ENCODE data around the gene CLN5. TPM values are rescaled to one million over a fixed set of nuclear protein-coding genes. Genes with fewer than 3 reads are reported as not detected.

Gene CLN5
- total and polyA plus RNA-seq, 10 of the 15 experiments (the other 5 are each of a cell fraction or from before 2014, with no cell fraction given), result 11.2 to 22.2 (median 13.1) TPM

- ChIA-PET SMC1A (ENCODE audit: uncharacterized antibody, unreplicated experiment) (interaction anchor here (1.1 kb wide), 1 partner anchor 110 kb away, joined by 4 read pairs; no protein-coding TSS in a partner anchor), POLR2A (interaction anchor here (0.7 to 3.6 kb wide), 4 partner anchors 8 to 871 kb away, joined by 3 to 27 read pairs (median 4); partner anchors contain the start of gene CLN5), CTCF (interaction anchor here (2.4 to 2.8 kb wide), 2 partner anchors 10 to 21 kb away, joined by 6 to 10 read pairs; no protein-coding TSS in a partner anchor), RAD21 (ENCODE audit: unreplicated experiment) (interaction anchor here (0.6 to 1.7 kb wide), 3 partner anchors 23 to 36 kb away, joined by 3 to 5 read pairs (median 3); partner anchors contain the start of gene CLN5)
- no TSS peak for BruUV-seq (replicated peaks)
- H3K9ac ChIP-seq (ENCODE audit: control insufficient read depth, insufficient read depth, low read length), result peak within 1 kb of the TSS; percentile 90
- WGBS (ENCODE audit: insufficient coverage, insufficient replicate concordance, low lambda C conversion rate, missing lambda C conversion rate), result under 1% methylated on average over 45 of the region's 74 CpGs
- peak within 1 kb of the TSS; percentile 79 for H3K27ac ChIP-seq (ENCODE audit: control insufficient read depth, insufficient read depth)
- in situ Hi-C loops (cut with MboI) (no loop called here), intact Hi-C loops (cut with micrococcal nuclease; ENCODE audit: unreplicated experiment) (loop anchor here (10.0 kb wide), 1 partner anchor 668 kb away; the partner anchor contains the start of gene SLAIN1)
- H3K4me1 ChIP-seq (ENCODE audit: control insufficient read depth, insufficient read depth, low read length), result no peaks in the 10 kb centered on the region
- peak; percentile 63 for ATAC-seq
- peaks cover 43% of the 10 kb centered on the region for H3K79me2 ChIP-seq (ENCODE audit: control insufficient read depth, insufficient read depth, low read length)
- peak; percentile 35 for DNase-seq (ENCODE audit: low read depth, low spot score)
- H3K4me3 ChIP-seq, result peak within 1 kb of the TSS; percentile 93
- H3K36me3 ChIP-seq (ENCODE audit: control insufficient read depth in 2 of 2, insufficient read depth in 2 of 2, low read length in 1 of 2), result no peaks in the 10 kb centered on the region
- H3K9me3 ChIP-seq (replicated peaks; ENCODE audit: control insufficient read depth, insufficient read depth, low read length), result no peaks in the 10 kb centered on the region; the same call in 2 of the 3 replicates
- no peaks in the 10 kb centered on the region for H3K27me3 ChIP-seq (replicated peaks in 1 of 2; ENCODE audit: control insufficient read depth in 2 of 2, insufficient read depth in 2 of 2, low read length in 1 of 2)
- H3K4me2 ChIP-seq (ENCODE audit: control insufficient read depth, insufficient read depth), result peak within 1 kb of the TSS; percentile 87
- peak within 1 kb of the TSS; percentile 83 for H2AFZ ChIP-seq (ENCODE audit: control insufficient read depth, low read depth, low read length)
- no peaks in the 10 kb centered on the region for H4K20me1 ChIP-seq (ENCODE audit: control insufficient read depth, insufficient read depth)
- FAIRE-seq, result no peak
- TF ChIP-seq HDGF (IDR thresholded peaks at IDR 0.05) (peak; percentile 73; the same call in 1 of the 2 replicates), POLR2AphosphoS5 (IDR thresholded peaks at IDR 0.05; ENCODE audit: low read length) (peak; percentile 71), MYC (IDR thresholded peaks at IDR 0.05; ENCODE audit: insufficient read depth, insufficient read length, insufficient replicate concordance, low read length, severe bottlenecking) (no peak), RCOR1 (conservative IDR thresholded peaks at IDR 0.05; ENCODE audit: low read depth, low read length) (0 out of 2 replicates have a peak, but pooled peaks have one; percentile 20), YY1 (IDR thresholded peaks at IDR 0.05; ENCODE audit: low read depth, low read length) (peak; percentile 93), ZNF207 (IDR thresholded peaks at IDR 0.05; ENCODE audit: borderline replicate concordance) (0 out of 2 replicates have a peak, but pooled peaks have one; percentile 74), BACH1 (IDR thresholded peaks at IDR 0.05; ENCODE audit: borderline replicate concordance) (peak; percentile 41), NBN (IDR thresholded peaks at IDR 0.05) (peak; percentile 86), SUPT20H (IDR thresholded peaks at IDR 0.05; ENCODE audit: borderline replicate concordance, control insufficient read depth, low read depth, low read length) (no peak), TCF12 (IDR thresholded peaks at IDR 0.05; ENCODE audit: low read depth, low read length) (peak; percentile 77; the same call in 1 of the 2 replicates), LARP7 (IDR thresholded peaks at IDR 0.05) (peak; percentile 57; the same call in 1 of the 2 replicates), CBFB (IDR thresholded peaks at IDR 0.05; ENCODE audit: low read depth) (no peak), RELA (IDR thresholded peaks at IDR 0.05; ENCODE audit: borderline replicate concordance, partially characterized antibody) (peak; percentile 29), TCF3 (IDR thresholded peaks at IDR 0.05; ENCODE audit: borderline replicate concordance, insufficient read depth, low read depth, low read length) (peak; percentile 64), RB1 (IDR thresholded peaks at IDR 0.05; ENCODE audit: borderline replicate concordance) (peak; percentile 60; the same call in 1 of the 2 replicates), TAF1 (IDR thresholded peaks at IDR 0.05; ENCODE audit: borderline replicate concordance, low read depth, low read length) (peak; percentile 59; the same call in 1 of the 2 replicates), ASH2L (IDR thresholded peaks at IDR 0.05; ENCODE audit: borderline replicate concordance, low read depth) (no peak; the same call in 1 of the 2 replicates)
- TF ChIP-seq, protein P1, sequence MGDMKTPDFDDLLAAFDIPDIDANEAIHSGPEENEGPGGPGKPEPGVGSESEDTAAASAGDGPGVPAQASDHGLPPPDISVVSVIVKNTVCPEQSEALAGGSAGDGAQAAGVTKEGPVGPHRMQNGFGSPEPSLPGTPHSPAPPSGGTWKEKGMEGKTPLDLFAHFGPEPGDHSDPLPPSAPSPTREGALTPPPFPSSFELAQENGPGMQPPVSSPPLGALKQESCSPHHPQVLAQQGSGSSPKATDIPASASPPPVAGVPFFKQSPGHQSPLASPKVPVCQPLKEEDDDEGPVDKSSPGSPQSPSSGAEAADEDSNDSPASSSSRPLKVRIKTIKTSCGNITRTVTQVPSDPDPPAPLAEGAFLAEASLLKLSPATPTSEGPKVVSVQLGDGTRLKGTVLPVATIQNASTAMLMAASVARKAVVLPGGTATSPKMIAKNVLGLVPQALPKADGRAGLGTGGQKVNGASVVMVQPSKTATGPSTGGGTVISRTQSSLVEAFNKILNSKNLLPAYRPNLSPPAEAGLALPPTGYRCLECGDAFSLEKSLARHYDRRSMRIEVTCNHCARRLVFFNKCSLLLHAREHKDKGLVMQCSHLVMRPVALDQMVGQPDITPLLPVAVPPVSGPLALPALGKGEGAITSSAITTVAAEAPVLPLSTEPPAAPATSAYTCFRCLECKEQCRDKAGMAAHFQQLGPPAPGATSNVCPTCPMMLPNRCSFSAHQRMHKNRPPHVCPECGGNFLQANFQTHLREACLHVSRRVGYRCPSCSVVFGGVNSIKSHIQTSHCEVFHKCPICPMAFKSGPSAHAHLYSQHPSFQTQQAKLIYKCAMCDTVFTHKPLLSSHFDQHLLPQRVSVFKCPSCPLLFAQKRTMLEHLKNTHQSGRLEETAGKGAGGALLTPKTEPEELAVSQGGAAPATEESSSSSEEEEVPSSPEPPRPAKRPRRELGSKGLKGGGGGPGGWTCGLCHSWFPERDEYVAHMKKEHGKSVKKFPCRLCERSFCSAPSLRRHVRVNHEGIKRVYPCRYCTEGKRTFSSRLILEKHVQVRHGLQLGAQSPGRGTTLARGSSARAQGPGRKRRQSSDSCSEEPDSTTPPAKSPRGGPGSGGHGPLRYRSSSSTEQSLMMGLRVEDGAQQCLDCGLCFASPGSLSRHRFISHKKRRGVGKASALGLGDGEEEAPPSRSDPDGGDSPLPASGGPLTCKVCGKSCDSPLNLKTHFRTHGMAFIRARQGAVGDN (IDR thresholded peaks at IDR 0.05), result peak; percentile 38; the same call in 1 of the 2 replicates
- TF ChIP-seq, protein P2, sequence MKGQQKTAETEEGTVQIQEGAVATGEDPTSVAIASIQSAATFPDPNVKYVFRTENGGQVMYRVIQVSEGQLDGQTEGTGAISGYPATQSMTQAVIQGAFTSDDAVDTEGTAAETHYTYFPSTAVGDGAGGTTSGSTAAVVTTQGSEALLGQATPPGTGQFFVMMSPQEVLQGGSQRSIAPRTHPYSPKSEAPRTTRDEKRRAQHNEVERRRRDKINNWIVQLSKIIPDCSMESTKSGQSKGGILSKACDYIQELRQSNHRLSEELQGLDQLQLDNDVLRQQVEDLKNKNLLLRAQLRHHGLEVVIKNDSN (IDR thresholded peaks at IDR 0.05; ENCODE audit: borderline replicate concordance, extremely low read length, insufficient read depth, low read depth, low read length), result no peak
Measured at GRCh38 chr13:77026861-77027621, 35.2 kb downstream of the CLN5 start, which contains the start of gene FBXL3. FBXL3 (minus strand) TSS chr13:77027159; CDS start chr13:77021860, 5,299 bp downstream.
